GM23338 (cell line): ENCODE results near the gene KIF6. TPM values are rescaled to one million over a fixed set of nuclear protein-coding genes. Genes with fewer than 3 reads are reported as not detected.

Source experiments
- ATAC-seq: fragments of 200-7000 bp; cut with Tn5 transposase; 3 replicates; pipeline ENCODE4 v1.9.1; 2020
- DNase-seq: peaks from one replicate; pipeline ENCODE4 v3.0.0-alpha.2; 2015; ENCODE audit warnings: low spot score
- H2AFZ ChIP-seq: fragments of 200-600 bp; sonication (generic); 2 replicates; pipeline ENCODE4 v1.8.0; 2016; ENCODE audit warnings: antibody characterized with exemption, mild to moderate bottlenecking, moderate library complexity
- H3F3A ChIP-seq: fragments of 200-600 bp; sonication (generic); replicated peaks from 2 replicates; pipeline ENCODE4 v1.8.0; 2017; ENCODE audit warnings: antibody characterized with exemption, mixed run types, low read depth
- H3K27ac ChIP-seq: fragments of 200-600 bp; sonication (generic); 2 replicates; pipeline ENCODE4 v1.6.1; 2016; ENCODE audit warnings: low read depth
- H3K27me3 ChIP-seq: fragments of 200-600 bp; sonication (generic); 2 replicates; pipeline ENCODE4 v1.8.0; 2016; ENCODE audit warnings: mild to moderate bottlenecking, mixed run types, moderate library complexity; ENCODE audit not compliant: insufficient read depth
- H3K36me3 ChIP-seq: fragments of 200-600 bp; sonication (generic); 2 replicates; pipeline ENCODE4 v1.8.0; 2016; ENCODE audit warnings: mild to moderate bottlenecking; ENCODE audit not compliant: insufficient read depth
- H3K4me1 ChIP-seq: fragments of 200-600 bp; sonication (generic); 2 replicates; pipeline ENCODE4 v1.8.0; 2016; ENCODE audit warnings: mild to moderate bottlenecking, moderate library complexity; ENCODE audit not compliant: insufficient read depth
- H3K4me2 ChIP-seq: fragments of 200-600 bp; sonication (generic); 2 replicates; pipeline ENCODE4 v1.7.1; 2017; ENCODE audit warnings: mixed run types
- H3K4me3 ChIP-seq: fragments of 200-600 bp; sonication (generic); 2 replicates; pipeline ENCODE4 v1.6.1; 2016; ENCODE audit warnings: mixed run types
- H3K79me2 ChIP-seq: fragments of 200-600 bp; sonication (generic); replicated peaks from 2 replicates; pipeline ENCODE4 v1.8.0; 2017; ENCODE audit warnings: mild to moderate bottlenecking; ENCODE audit not compliant: insufficient read depth
- H3K9me2 ChIP-seq: fragments of 200-600 bp; sonication (generic); 2 replicates; pipeline ENCODE4 v1.8.0; 2017; ENCODE audit not compliant: insufficient read depth
- H4K20me1 ChIP-seq: fragments of 200-600 bp; sonication (generic); replicated peaks from 2 replicates; pipeline ENCODE4 v1.8.0; 2017; ENCODE audit warnings: mild to moderate bottlenecking; ENCODE audit not compliant: insufficient read depth
- H3K27ac Mint-ChIP-seq: 2 replicates; pipeline ENCODE4 v1.8.0; 2020; ENCODE audit warnings: inconsistent platforms, mild to moderate bottlenecking, moderate library complexity, mixed read lengths
- H3K27me3 Mint-ChIP-seq: 3 replicates; pipeline ENCODE4 v1.8.0; 2022; ENCODE audit warnings: low read depth, mild to moderate bottlenecking, moderate library complexity, mixed read lengths, inconsistent platforms; ENCODE audit not compliant: insufficient read depth, poor library complexity
- H3K36me3 Mint-ChIP-seq: 3 replicates; pipeline ENCODE4 v1.8.0; 2021; ENCODE audit warnings: low read depth, mild to moderate bottlenecking, inconsistent platforms, moderate library complexity, mixed read lengths
- H3K4me1 Mint-ChIP-seq: 3 replicates; pipeline ENCODE4 v1.8.0; 2020; ENCODE audit warnings: mild to moderate bottlenecking, inconsistent platforms, mixed read lengths
- H3K4me3 Mint-ChIP-seq: 3 replicates; pipeline ENCODE4 v1.8.0; 2021; ENCODE audit warnings: moderate library complexity, mild to moderate bottlenecking, inconsistent platforms, mixed read lengths
- H3K9me3 Mint-ChIP-seq: 3 replicates; pipeline ENCODE4 v1.8.0; 2020; ENCODE audit warnings: moderate library complexity, mild to moderate bottlenecking, inconsistent platforms, mixed read lengths
- EZH2phosphoT487 ChIP-seq: fragments of 200-600 bp; sonication (generic); IDR thresholded peaks from one replicate; pipeline ENCODE4 v1.8.1; 2018; ENCODE audit warnings: antibody characterized with exemption; ENCODE audit not compliant: unreplicated experiment
- JUNB ChIP-seq: IDR thresholded peaks from one replicate; pipeline ENCODE4 v1.6.1; 2016; ENCODE audit warnings: antibody characterized with exemption; ENCODE audit not compliant: unreplicated experiment
- STAT1 ChIP-seq: IDR thresholded peaks from one replicate; pipeline ENCODE4 v1.6.1; 2016; ENCODE audit warnings: antibody characterized with exemption; ENCODE audit not compliant: unreplicated experiment
- ZNF331 ChIP-seq: fragments of 250-450 bp; sonication (Bioruptor Pico); IDR thresholded peaks from 2 replicates; pipeline ENCODE4 v1.5.0; 2020; ENCODE audit warnings: low read depth, mild to moderate bottlenecking, moderate library complexity
- ZNF462 ChIP-seq: fragments of 250-450 bp; sonication (Bioruptor Pico); IDR thresholded peaks from 2 replicates; pipeline ENCODE4 v1.5.0; 2020; ENCODE audit warnings: mild to moderate bottlenecking, moderate library complexity
- polyA plus RNA-seq: library from polyadenylated mRNA; unstranded; fragments of >200 nt; fragmentation: Nextera tagmentation; extraction: Ambion mirVana; gene quantifications from 2 replicates; pipeline ENCODE4 v1.2.1, GENCODE V29; 2016
- total RNA-seq: library from RNA; depleted of rRNA; stranded (reverse); fragments of >200 nt; shearing (Covaris generic); gene quantifications from 2 replicates; pipeline ENCODE4 v1.2.3, GENCODE V29; 2014
- TF ChIP-seq, protein P1 (sequence below): IDR thresholded peaks from 2 replicates; pipeline ENCODE4 v1.6.1; 2016; ENCODE audit warnings: antibody characterized with exemption

The KIF6 gene
- total and polyA plus RNA-seq, 2 experiments from 2014 or later: 0.87 to 1.7 TPM

GRCh38 chr6:39428152-39428551 lies 297.1 kb downstream of the KIF6 start (continued):
- no peak for TF ChIP-seq ZNF462
- TF ChIP-seq, protein P1, sequence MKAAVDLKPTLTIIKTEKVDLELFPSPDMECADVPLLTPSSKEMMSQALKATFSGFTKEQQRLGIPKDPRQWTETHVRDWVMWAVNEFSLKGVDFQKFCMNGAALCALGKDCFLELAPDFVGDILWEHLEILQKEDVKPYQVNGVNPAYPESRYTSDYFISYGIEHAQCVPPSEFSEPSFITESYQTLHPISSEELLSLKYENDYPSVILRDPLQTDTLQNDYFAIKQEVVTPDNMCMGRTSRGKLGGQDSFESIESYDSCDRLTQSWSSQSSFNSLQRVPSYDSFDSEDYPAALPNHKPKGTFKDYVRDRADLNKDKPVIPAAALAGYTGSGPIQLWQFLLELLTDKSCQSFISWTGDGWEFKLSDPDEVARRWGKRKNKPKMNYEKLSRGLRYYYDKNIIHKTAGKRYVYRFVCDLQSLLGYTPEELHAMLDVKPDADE: no peak
- TF ChIP-seq STAT1: no peak

DNA sequence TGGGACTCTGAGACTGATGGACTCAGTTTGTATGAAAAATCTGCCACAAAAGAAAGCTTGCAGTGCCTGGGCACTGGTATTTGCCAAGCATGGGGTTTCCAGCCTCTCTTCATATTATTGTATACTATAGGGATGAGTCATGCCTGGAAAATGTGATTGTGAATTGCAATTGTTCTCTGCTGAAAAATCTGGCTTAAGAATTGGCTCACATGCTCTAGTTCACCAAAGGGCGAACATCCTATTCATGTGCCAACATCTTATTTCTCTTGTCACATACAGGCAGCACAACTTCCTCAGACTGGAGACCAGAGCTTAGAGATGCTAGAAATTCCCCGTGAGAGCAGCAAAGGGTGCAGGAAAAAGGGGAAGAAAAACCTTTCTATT lies 299.1 kb downstream of the KIF6 start:
- Histone ChIP-seq H3K4me1 (peaks cover 6% of the 10 kb centered on the region; the same call in 1 of the 2 replicates), H3K9me2 (no peaks in the 10 kb centered on the region), H2AFZ (no peak overlapping the region), H3K27me3 (no peaks in the 10 kb centered on the region), H3K79me2 (no peaks in the 10 kb centered on the region), H3K4me2 (no peak overlapping the region), H3F3A (no peaks in the 10 kb centered on the region), H3K27ac (no peak overlapping the region), H3K36me3 (no peaks in the 10 kb centered on the region), H3K4me3 (no peak overlapping the region), H4K20me1 (no peaks in the 10 kb centered on the region)
- peaks cover 15% of the 10 kb centered on the region for H3K4me1 Mint-ChIP-seq
- peaks cover 1% of the 10 kb centered on the region for H3K27me3 Mint-ChIP-seq
- no peak overlapping the region for H3K27ac Mint-ChIP-seq
- no peak for ATAC-seq
- H3K9me3 Mint-ChIP-seq: no peaks in the 10 kb centered on the region; the same call in 2 of the 3 replicates
- H3K4me3 Mint-ChIP-seq: no peak overlapping the region
- TF ChIP-seq ZNF331 (CRISPR knock-in tag) (no peak), EZH2phosphoT487 (no peak), JUNB (no peak)
- TF ChIP-seq, protein P1: no peak
- H3K36me3 Mint-ChIP-seq: no peaks in the 10 kb centered on the region; the same call in 2 of the 3 replicates
- no peak for DNase-seq
